Endodermal cell (in vitro differentiated cells): ENCODE data around the gene GUCD1. TPM values are rescaled to one million over a fixed set of nuclear protein-coding genes. Genes with fewer than 3 reads are reported as not detected.

Experiments used
- DNase-seq: peaks from one replicate; pipeline ENCODE4 v3.0.0-alpha.2; 2017
- H3K27ac ChIP-seq: 2 replicates; pipeline ENCODE4 v1.5.1; 2013; ENCODE audit warnings: mild to moderate bottlenecking, low read depth, low read length, moderate library complexity
- H3K27me3 ChIP-seq: 2 replicates; pipeline ENCODE4 v1.6.1; 2013; ENCODE audit warnings: mild to moderate bottlenecking, low read length, moderate library complexity; ENCODE audit not compliant: insufficient read depth, control insufficient read depth, poor library complexity, severe bottlenecking
- H3K36me3 ChIP-seq: 2 replicates; pipeline ENCODE4 v1.7.0; 2013; ENCODE audit warnings: mild to moderate bottlenecking, low read length, moderate library complexity; ENCODE audit not compliant: control insufficient read depth, insufficient read depth
- H3K4me1 ChIP-seq: one replicate; pipeline ENCODE4 v1.7.0; 2013; ENCODE audit warnings: low read length; ENCODE audit not compliant: control insufficient read depth, insufficient read depth
- H3K4me3 ChIP-seq: 2 replicates; pipeline ENCODE4 v1.5.1; 2013; ENCODE audit warnings: mild to moderate bottlenecking, low read length, moderate library complexity
- H3K9ac ChIP-seq: 2 replicates; pipeline ENCODE4 v1.6.1; 2013; ENCODE audit warnings: mild to moderate bottlenecking, low read length, moderate library complexity; ENCODE audit not compliant: poor library complexity, severe bottlenecking; ENCODE audit errors: extremely low read depth
- H3K9me3 ChIP-seq: 2 replicates; pipeline ENCODE4 v1.6.1; 2013; ENCODE audit warnings: mild to moderate bottlenecking, low read length, moderate library complexity; ENCODE audit not compliant: control insufficient read depth
- H3K27ac Mint-ChIP-seq: 2 replicates; pipeline ENCODE4 v1.8.0; 2020; ENCODE audit warnings: mixed read lengths
- H3K27me3 Mint-ChIP-seq: 2 replicates; pipeline ENCODE4 v1.8.0; 2021; ENCODE audit warnings: mild to moderate bottlenecking, mixed read lengths; ENCODE audit not compliant: insufficient read depth
- H3K36me3 Mint-ChIP-seq: 2 replicates; pipeline ENCODE4 v1.8.0; 2020; ENCODE audit warnings: low read depth, mixed read lengths
- H3K4me1 Mint-ChIP-seq: 2 replicates; pipeline ENCODE4 v1.8.0; 2020; ENCODE audit warnings: mixed read lengths
- H3K4me3 Mint-ChIP-seq: 2 replicates; pipeline ENCODE4 v1.8.0; 2020; ENCODE audit warnings: mild to moderate bottlenecking, moderate library complexity, mixed read lengths
- H3K9me3 Mint-ChIP-seq: 2 replicates; pipeline ENCODE4 v1.8.0; 2020; ENCODE audit warnings: mild to moderate bottlenecking, mixed read lengths
- CTCF ChIP-seq: fragments of 200-600 bp; sonication (generic); conservative IDR thresholded peaks from 2 replicates; pipeline ENCODE4 v1.5.0; 2021; ENCODE audit warnings: antibody characterized with exemption, mild to moderate bottlenecking
- WGBS, 2 experiments: methylation state at CpG; one replicate each; pipeline versions ENCODE4 v1.1.5 to v1.1.7; 2013; ENCODE audit warnings: missing lambda C conversion rate in 2 of 2, mixed read lengths in 1 of 2; ENCODE audit not compliant: insufficient coverage in 1 of 2, insufficient read length in 1 of 2; 5-methylcytosine and 5-hydroxymethylcytosine counted together
- total RNA-seq, 2 donors: library from RNA; stranded (reverse); fragmentation: NEBNext Ultra II Directional in 1 of 2; extraction: Animal tissue kit (Norgen Biotek cat#: 25700) in 1 of 2; gene quantifications; 2 replicates in 1 of 2; 3 replicates in 1 of 2; pipeline ENCODE4 v1.2.1, GENCODE V29; 2021

GUCD1 gene
- total RNA-seq, 2 donors from 2014 or later: 64.7 to 73.6 TPM

- Histone ChIP-seq H3K4me1 (peaks cover 18% of the 10 kb centered on the region), H3K27ac (no peak overlapping the region), H3K4me3 (no peak overlapping the region), H3K27me3 (peaks cover 4% of the 10 kb centered on the region), H3K36me3 (no peaks in the 10 kb centered on the region), H3K9me3 (no peaks in the 10 kb centered on the region), H3K9ac (no peak overlapping the region)
- Mint-ChIP-seq H3K4me1 (peaks cover 43% of the 10 kb centered on the region), H3K9me3 (no peaks in the 10 kb centered on the region), H3K4me3 (no peak overlapping the region), H3K27ac (no peak overlapping the region), H3K36me3 (no peaks in the 10 kb centered on the region), H3K27me3 (peaks cover 29% of the 10 kb centered on the region)
- no peak for DNase-seq
- 80 to 98% methylated on average over 1 to 8 of the region's 8 CpGs for WGBS, 2 experiments
- TF ChIP-seq CTCF: no peak
These were observed 40.0 kb downstream of the GUCD1 start for GRCh38 chr22:24515027-24515338.

- H3K27ac Mint-ChIP-seq: no peak overlapping the region
- peak overlapping the region; percentile 4 for H3K4me3 Mint-ChIP-seq
- H3K27me3 ChIP-seq: peaks cover 4% of the 10 kb centered on the region
- peak overlapping the region; percentile 21 for H3K4me3 ChIP-seq
- no peaks in the 10 kb centered on the region for H3K36me3 Mint-ChIP-seq
- H3K27ac ChIP-seq: no peak overlapping the region
- no peaks in the 10 kb centered on the region for H3K9me3 ChIP-seq
- H3K4me1 Mint-ChIP-seq: peaks cover 43% of the 10 kb centered on the region
- H3K4me1 ChIP-seq: peaks cover 18% of the 10 kb centered on the region
- H3K27me3 Mint-ChIP-seq: peaks cover 29% of the 10 kb centered on the region
- no peak overlapping the region for H3K9ac ChIP-seq
- WGBS, 2 experiments: 76 to 94% methylated on average over 10 to 14 of the region's 14 CpGs
- H3K9me3 Mint-ChIP-seq: no peaks in the 10 kb centered on the region
- H3K36me3 ChIP-seq: no peaks in the 10 kb centered on the region
- no peak for DNase-seq
- no peak for TF ChIP-seq CTCF
These were observed 40.5 kb downstream of the GUCD1 start for GRCh38 chr22:24514241-24515026.

GRCh38 chr22:24513378-24514240 is 41.3 kb downstream of the GUCD1 start:
- no peak for DNase-seq
- Mint-ChIP-seq H3K4me3 (peak overlapping the region; percentile 4), H3K27me3 (peaks cover 27% of the 10 kb centered on the region), H3K4me1 (peaks cover 43% of the 10 kb centered on the region), H3K9me3 (no peaks in the 10 kb centered on the region), H3K27ac (no peak overlapping the region), H3K36me3 (no peaks in the 10 kb centered on the region)
- 84 to 94% methylated on average over 5 to 9 of the region's 9 CpGs for WGBS, 2 experiments
- TF ChIP-seq CTCF: no peak
- H3K9ac ChIP-seq: no peak overlapping the region
- H3K4me3 ChIP-seq: peak overlapping the region; percentile 21
- H3K27me3 ChIP-seq: peaks cover 4% of the 10 kb centered on the region
- no peak overlapping the region for H3K27ac ChIP-seq
- no peaks in the 10 kb centered on the region for H3K9me3 ChIP-seq
- peaks cover 18% of the 10 kb centered on the region for H3K4me1 ChIP-seq
- no peaks in the 10 kb centered on the region for H3K36me3 ChIP-seq
